H1 (cell line): ENCODE measurements around the gene ABHD14A. TPM values are rescaled to one million over a fixed set of nuclear protein-coding genes. Genes with fewer than 3 reads are reported as not detected.

Source experiments
- polyA plus RNA-seq, 7 experiments: library from polyadenylated mRNA; depleted of rRNA in 3 of 7; stranded (reverse) in 5 of 7; unstranded in 2 of 7; fragments of >200 nt in 5 of 7; fragments of 200-250 nt in 2 of 7; gene quantifications; 1 replicate in 5 of 7; 2 replicates in 1 of 7; 4 replicates in 1 of 7; pipeline versions ENCODE4 v1.2.1 to v1.2.3, GENCODE V29; 2011 to 2013; ENCODE audit warnings: missing spikeins in 2 of 7, mixed read lengths in 2 of 7
- total RNA-seq: library from RNA; stranded (reverse); fragmentation: NEBNext Ultra II Directional; extraction: Animal tissue kit (Norgen Biotek cat#: 25700); gene quantifications from 2 replicates; pipeline ENCODE4 v1.2.1, GENCODE V29; 2021
- TF ChIP-seq, protein P1 (sequence below): fragments of 300-600 bp; sonication (generic); IDR thresholded peaks from 2 replicates; pipeline ENCODE4 v1.7.1; 2012; ENCODE audit warnings: low read length, moderate library complexity, mild to moderate bottlenecking, inconsistent platforms; ENCODE audit not compliant: insufficient replicate concordance

Gene ABHD14A
- total and polyA plus RNA-seq, 2 of the 8 experiments (the other 6 are each of a cell fraction or from before 2014, with no cell fraction given) = 4.6 to 9.8 TPM

DNA sequence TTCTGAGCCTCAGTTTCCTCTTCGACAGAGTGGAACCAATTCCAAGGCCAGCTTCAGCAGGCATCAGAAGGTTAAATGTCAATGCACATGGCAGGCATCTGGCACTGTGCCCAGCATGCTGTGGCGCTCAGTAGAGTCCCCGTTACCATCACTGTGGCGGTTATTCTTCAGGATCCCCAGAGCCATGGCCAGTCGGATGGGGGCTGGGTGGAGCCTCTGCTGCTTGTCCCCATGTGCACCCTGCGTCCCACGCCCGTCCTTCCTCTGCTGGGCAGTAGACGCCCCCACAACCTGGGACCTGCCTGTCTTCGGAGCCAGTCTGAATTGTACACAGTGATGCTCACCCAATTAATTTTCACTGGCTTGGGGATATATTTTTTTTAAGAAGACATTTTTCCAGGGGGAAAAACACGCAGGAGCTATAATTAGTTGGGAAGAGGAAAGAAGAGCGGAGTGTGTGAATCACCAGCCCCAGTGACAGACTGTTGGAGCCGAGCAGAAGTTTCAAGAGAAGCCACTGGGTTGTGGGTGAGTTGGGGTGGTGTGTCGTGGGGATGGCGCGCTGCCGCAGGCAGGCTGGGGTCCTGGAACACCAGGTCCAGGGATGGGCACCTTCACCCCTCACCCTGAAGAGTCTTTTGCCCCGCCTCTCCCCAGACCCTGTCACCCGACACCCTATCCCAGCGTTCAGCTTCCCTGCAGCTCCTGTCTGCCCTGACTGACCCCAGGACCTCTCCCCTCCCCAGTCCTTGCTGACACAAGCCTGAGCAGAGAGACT lies 47.6 kb downstream of the ABHD14A start (continued):
- TF ChIP-seq, protein P1, sequence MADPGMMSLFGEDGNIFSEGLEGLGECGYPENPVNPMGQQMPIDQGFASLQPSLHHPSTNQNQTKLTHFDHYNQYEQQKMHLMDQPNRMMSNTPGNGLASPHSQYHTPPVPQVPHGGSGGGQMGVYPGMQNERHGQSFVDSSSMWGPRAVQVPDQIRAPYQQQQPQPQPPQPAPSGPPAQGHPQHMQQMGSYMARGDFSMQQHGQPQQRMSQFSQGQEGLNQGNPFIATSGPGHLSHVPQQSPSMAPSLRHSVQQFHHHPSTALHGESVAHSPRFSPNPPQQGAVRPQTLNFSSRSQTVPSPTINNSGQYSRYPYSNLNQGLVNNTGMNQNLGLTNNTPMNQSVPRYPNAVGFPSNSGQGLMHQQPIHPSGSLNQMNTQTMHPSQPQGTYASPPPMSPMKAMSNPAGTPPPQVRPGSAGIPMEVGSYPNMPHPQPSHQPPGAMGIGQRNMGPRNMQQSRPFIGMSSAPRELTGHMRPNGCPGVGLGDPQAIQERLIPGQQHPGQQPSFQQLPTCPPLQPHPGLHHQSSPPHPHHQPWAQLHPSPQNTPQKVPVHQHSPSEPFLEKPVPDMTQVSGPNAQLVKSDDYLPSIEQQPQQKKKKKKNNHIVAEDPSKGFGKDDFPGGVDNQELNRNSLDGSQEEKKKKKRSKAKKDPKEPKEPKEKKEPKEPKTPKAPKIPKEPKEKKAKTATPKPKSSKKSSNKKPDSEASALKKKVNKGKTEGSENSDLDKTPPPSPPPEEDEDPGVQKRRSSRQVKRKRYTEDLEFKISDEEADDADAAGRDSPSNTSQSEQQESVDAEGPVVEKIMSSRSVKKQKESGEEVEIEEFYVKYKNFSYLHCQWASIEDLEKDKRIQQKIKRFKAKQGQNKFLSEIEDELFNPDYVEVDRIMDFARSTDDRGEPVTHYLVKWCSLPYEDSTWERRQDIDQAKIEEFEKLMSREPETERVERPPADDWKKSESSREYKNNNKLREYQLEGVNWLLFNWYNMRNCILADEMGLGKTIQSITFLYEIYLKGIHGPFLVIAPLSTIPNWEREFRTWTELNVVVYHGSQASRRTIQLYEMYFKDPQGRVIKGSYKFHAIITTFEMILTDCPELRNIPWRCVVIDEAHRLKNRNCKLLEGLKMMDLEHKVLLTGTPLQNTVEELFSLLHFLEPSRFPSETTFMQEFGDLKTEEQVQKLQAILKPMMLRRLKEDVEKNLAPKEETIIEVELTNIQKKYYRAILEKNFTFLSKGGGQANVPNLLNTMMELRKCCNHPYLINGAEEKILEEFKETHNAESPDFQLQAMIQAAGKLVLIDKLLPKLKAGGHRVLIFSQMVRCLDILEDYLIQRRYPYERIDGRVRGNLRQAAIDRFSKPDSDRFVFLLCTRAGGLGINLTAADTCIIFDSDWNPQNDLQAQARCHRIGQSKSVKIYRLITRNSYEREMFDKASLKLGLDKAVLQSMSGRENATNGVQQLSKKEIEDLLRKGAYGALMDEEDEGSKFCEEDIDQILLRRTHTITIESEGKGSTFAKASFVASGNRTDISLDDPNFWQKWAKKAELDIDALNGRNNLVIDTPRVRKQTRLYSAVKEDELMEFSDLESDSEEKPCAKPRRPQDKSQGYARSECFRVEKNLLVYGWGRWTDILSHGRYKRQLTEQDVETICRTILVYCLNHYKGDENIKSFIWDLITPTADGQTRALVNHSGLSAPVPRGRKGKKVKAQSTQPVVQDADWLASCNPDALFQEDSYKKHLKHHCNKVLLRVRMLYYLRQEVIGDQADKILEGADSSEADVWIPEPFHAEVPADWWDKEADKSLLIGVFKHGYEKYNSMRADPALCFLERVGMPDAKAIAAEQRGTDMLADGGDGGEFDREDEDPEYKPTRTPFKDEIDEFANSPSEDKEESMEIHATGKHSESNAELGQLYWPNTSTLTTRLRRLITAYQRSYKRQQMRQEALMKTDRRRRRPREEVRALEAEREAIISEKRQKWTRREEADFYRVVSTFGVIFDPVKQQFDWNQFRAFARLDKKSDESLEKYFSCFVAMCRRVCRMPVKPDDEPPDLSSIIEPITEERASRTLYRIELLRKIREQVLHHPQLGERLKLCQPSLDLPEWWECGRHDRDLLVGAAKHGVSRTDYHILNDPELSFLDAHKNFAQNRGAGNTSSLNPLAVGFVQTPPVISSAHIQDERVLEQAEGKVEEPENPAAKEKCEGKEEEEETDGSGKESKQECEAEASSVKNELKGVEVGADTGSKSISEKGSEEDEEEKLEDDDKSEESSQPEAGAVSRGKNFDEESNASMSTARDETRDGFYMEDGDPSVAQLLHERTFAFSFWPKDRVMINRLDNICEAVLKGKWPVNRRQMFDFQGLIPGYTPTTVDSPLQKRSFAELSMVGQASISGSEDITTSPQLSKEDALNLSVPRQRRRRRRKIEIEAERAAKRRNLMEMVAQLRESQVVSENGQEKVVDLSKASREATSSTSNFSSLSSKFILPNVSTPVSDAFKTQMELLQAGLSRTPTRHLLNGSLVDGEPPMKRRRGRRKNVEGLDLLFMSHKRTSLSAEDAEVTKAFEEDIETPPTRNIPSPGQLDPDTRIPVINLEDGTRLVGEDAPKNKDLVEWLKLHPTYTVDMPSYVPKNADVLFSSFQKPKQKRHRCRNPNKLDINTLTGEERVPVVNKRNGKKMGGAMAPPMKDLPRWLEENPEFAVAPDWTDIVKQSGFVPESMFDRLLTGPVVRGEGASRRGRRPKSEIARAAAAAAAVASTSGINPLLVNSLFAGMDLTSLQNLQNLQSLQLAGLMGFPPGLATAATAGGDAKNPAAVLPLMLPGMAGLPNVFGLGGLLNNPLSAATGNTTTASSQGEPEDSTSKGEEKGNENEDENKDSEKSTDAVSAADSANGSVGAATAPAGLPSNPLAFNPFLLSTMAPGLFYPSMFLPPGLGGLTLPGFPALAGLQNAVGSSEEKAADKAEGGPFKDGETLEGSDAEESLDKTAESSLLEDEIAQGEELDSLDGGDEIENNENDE = no peak
- TF ChIP-seq, all 59 proteins: peak for 0
